ENCODE measurements around the gene CHIA.

The CHIA gene

GRCh38 chr1:111369645-111370044, 79.0 kb downstream of the CHIA start:
- no peak for DNase-seq

Measured in NCI-H526 treated with DMSO at 0.1 percent for 48 hours (cell line).